Dedifferentiated amniotic fluid mesenchymal stem cell (primary cell): ENCODE results near the gene PTPRA.

Experiments used
- DNase-seq: peaks from one replicate; pipeline ENCODE4 v3.0.0-alpha.2; 2016; ENCODE audit errors: extremely low spot score

Gene PTPRA

GRCh38 chr20:2858591-2858990, 14.7 kb upstream of the PTPRA start:
- DNase-seq = no peak

GRCh38 chr20:2859330-2860121, 13.8 kb upstream of the PTPRA start:
- no peak for DNase-seq

GRCh38 chr20:2864626-2865025, 8.7 kb upstream of the PTPRA start:
- DNase-seq = no peak

- no peak for DNase-seq
Measured at GRCh38 chr20:2865101-2865500, 8.2 kb upstream of the PTPRA start.

- DNase-seq = no peak
Measured at GRCh38 chr20:2865630-2866029, 7.7 kb upstream of the PTPRA start.

- DNase-seq = no peak
Measured at GRCh38 chr20:2866236-2866635, 7.0 kb upstream of the PTPRA start.

- no peak for DNase-seq
Measured at GRCh38 chr20:2867081-2867864, 6.0 kb upstream of the PTPRA start.

GRCh38 chr20:2869381-2869780, 3.9 kb upstream of the PTPRA start:
- no peak for DNase-seq

GRCh38 chr20:2871111-2871465, 2.2 kb upstream of the PTPRA start:
- DNase-seq = no peak

- DNase-seq = no peak
Measured at GRCh38 chr20:2871661-2872458, 1.4 kb upstream of the PTPRA start.

- DNase-seq = peak; percentile 28
Measured at GRCh38 chr20:2872459-2873009, 747 bp upstream of the PTPRA start.

- DNase-seq = no peak
Measured at GRCh38 chr20:2873747-2874041, 413 bp downstream of the PTPRA start.

GRCh38 chr20:2874456-2874855, 1.2 kb downstream of the PTPRA start:
- DNase-seq = no peak

GRCh38 chr20:2875690-2876203, 2.5 kb downstream of the PTPRA start:
- no peak for DNase-seq

- DNase-seq = no peak
Measured at GRCh38 chr20:2878515-2878914, 5.2 kb downstream of the PTPRA start.

GRCh38 chr20:2879146-2879545, 5.9 kb downstream of the PTPRA start:
- peak; percentile 57 for DNase-seq

GRCh38 chr20:2880650-2881049, 7.4 kb downstream of the PTPRA start:
- DNase-seq = no peak

- DNase-seq = no peak
Measured at GRCh38 chr20:2883726-2884637, 10.7 kb downstream of the PTPRA start.

- DNase-seq = no peak
Measured at GRCh38 chr20:2887715-2888114, 14.4 kb downstream of the PTPRA start.

GRCh38 chr20:2888224-2888955, 15.1 kb downstream of the PTPRA start:
- DNase-seq = no peak
